ENCODE results near the gene HES5.

HES5 gene

GRCh38 chr1:2541619-2542245, 11.7 kb upstream of the HES5 start:
- TF ChIP-seq GATA2 (IDR thresholded peaks at IDR 0.05; ENCODE audit: low read depth, low read length) (no peak), GATA3 (IDR thresholded peaks at IDR 0.05; ENCODE audit: low read depth, low read length) (no peak)

GRCh38 chr1:2540816-2541492, 10.9 kb upstream of the HES5 start:
- TF ChIP-seq GATA2 (IDR thresholded peaks at IDR 0.05; ENCODE audit: low read depth, low read length) (no peak), GATA3 (IDR thresholded peaks at IDR 0.05; ENCODE audit: low read depth, low read length) (no peak)

GRCh38 chr1:2539312-2539907, 9.3 kb upstream of the HES5 start:
- no peak for TF ChIP-seq GATA2 (IDR thresholded peaks at IDR 0.05; ENCODE audit: low read depth, low read length)
- TF ChIP-seq GATA3 (IDR thresholded peaks at IDR 0.05; ENCODE audit: low read depth, low read length) = no peak

- TF ChIP-seq GATA3 (IDR thresholded peaks at IDR 0.05; ENCODE audit: low read depth, low read length) = no peak
- TF ChIP-seq GATA2 (IDR thresholded peaks at IDR 0.05; ENCODE audit: low read depth, low read length) = no peak
These were observed 8.8 kb upstream of the HES5 start for GRCh38 chr1:2538872-2539271.

GRCh38 chr1:2538376-2538775, 8.3 kb upstream of the HES5 start:
- no peak for TF ChIP-seq GATA2 (IDR thresholded peaks at IDR 0.05; ENCODE audit: low read depth, low read length)

- TF ChIP-seq GATA2 (IDR thresholded peaks at IDR 0.05; ENCODE audit: low read depth, low read length) (no peak), GATA3 (IDR thresholded peaks at IDR 0.05; ENCODE audit: low read depth, low read length) (no peak)
These were observed 7.7 kb upstream of the HES5 start for GRCh38 chr1:2537784-2538115.

- no peak for TF ChIP-seq GATA3 (IDR thresholded peaks at IDR 0.05; ENCODE audit: low read depth, low read length)
- no peak for TF ChIP-seq GATA2 (IDR thresholded peaks at IDR 0.05; ENCODE audit: low read depth, low read length)
These were observed 5.9 kb upstream of the HES5 start for GRCh38 chr1:2535981-2536380.

- no peak for TF ChIP-seq GATA3 (IDR thresholded peaks at IDR 0.05; ENCODE audit: low read depth, low read length)
- TF ChIP-seq GATA2 (IDR thresholded peaks at IDR 0.05; ENCODE audit: low read depth, low read length) = no peak
These were observed 5.4 kb upstream of the HES5 start for GRCh38 chr1:2535455-2535854.

GRCh38 chr1:2534687-2535441, 4.8 kb upstream of the HES5 start:
- TF ChIP-seq GATA3 (IDR thresholded peaks at IDR 0.05; ENCODE audit: low read depth, low read length) (no peak), GATA2 (IDR thresholded peaks at IDR 0.05; ENCODE audit: low read depth, low read length) (no peak)

GRCh38 chr1:2534315-2534686, 4.2 kb upstream of the HES5 start:
- no peak for TF ChIP-seq GATA2 (IDR thresholded peaks at IDR 0.05; ENCODE audit: low read depth, low read length)
- TF ChIP-seq GATA3 (IDR thresholded peaks at IDR 0.05; ENCODE audit: low read depth, low read length) = no peak

GRCh38 chr1:2533365-2533764, 3.3 kb upstream of the HES5 start:
- no peak for TF ChIP-seq GATA3 (IDR thresholded peaks at IDR 0.05; ENCODE audit: low read depth, low read length)
- no peak for TF ChIP-seq GATA2 (IDR thresholded peaks at IDR 0.05; ENCODE audit: low read depth, low read length)

- TF ChIP-seq GATA3 (IDR thresholded peaks at IDR 0.05; ENCODE audit: low read depth, low read length) (no peak), GATA2 (IDR thresholded peaks at IDR 0.05; ENCODE audit: low read depth, low read length) (no peak)
These were observed 2.6 kb upstream of the HES5 start for GRCh38 chr1:2532485-2533160.

- no peak for TF ChIP-seq GATA3 (IDR thresholded peaks at IDR 0.05; ENCODE audit: low read depth, low read length)
- peak; percentile 70 for TF ChIP-seq GATA2 (IDR thresholded peaks at IDR 0.05; ENCODE audit: low read depth, low read length)
These were observed 674 bp upstream of the HES5 start for GRCh38 chr1:2530513-2531361.

Measured in SH-SY5Y (cell line).